GM12891 (cell line): ENCODE measurements around the gene EDC3.

Experiments
- DNase-seq: peaks from one replicate; pipeline ENCODE4 v3.0.0; 2011; ENCODE audit warnings: low spot score; ENCODE audit not compliant: insufficient read length
- FAIRE-seq: peaks from 2 replicates; lab custom pipeline; 2011; peaks lifted over from hg19 to GRCh38; lab: Jason Lieb, UNC
- PAX5 ChIP-seq: IDR thresholded peaks from 2 replicates; pipeline ENCODE4 v1.6.1; 2011; ENCODE audit warnings: low read length, moderate library complexity, mild to moderate bottlenecking; ENCODE audit not compliant: insufficient read depth, severe bottlenecking
- POLR2A ChIP-seq: IDR thresholded peaks from 2 replicates; pipeline ENCODE4 v1.6.1; 2011; ENCODE audit warnings: low read depth, low read length, control low read depth
- POLR2AphosphoS5 ChIP-seq: IDR thresholded peaks from 2 replicates; pipeline ENCODE4 v1.6.1; 2011; ENCODE audit warnings: low read depth, low read length, control low read depth
- POU2F2 ChIP-seq: IDR thresholded peaks from 2 replicates; pipeline ENCODE4 v1.6.1; 2011; ENCODE audit warnings: low read depth, mild to moderate bottlenecking, control low read depth, low read length, moderate library complexity
- SPI1 ChIP-seq: IDR thresholded peaks from 2 replicates; pipeline ENCODE4 v1.6.1; 2011; ENCODE audit warnings: low read depth, low read length, control low read depth
- TAF1 ChIP-seq: IDR thresholded peaks from 2 replicates; pipeline ENCODE4 v1.6.1; 2011; ENCODE audit warnings: low read depth, low read length, control low read depth

The EDC3 gene

GRCh38 chr15:74628949-74629348, 66.9 kb downstream of the EDC3 start:
- no peak for FAIRE-seq
- TF ChIP-seq POU2F2 (no peak), PAX5 (no peak), POLR2AphosphoS5 (no peak), POLR2A (no peak), SPI1 (no peak), TAF1 (no peak)
- DNase-seq, result no peak

DNA sequence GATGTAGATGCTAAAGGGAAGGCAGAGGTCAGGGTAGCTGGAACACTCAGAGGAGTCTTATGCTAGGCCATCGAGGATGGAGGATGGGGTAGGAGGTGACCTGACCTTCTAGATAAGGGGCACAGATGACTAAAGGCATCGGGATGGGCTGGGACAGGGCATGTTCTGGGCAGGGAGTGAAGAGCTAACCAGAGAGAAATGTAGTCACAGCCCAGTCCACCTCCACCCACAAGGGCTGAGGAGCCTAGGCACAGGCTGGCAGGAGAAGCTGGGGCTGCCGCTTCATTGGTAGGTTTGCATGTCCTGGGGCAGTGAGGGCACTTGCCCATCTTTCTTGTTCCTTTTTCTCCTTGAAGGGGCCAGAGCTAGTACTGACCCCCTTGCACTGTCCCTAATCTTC, 67.6 kb downstream of the EDC3 start:
- DNase-seq, result no peak
- no peak for TF ChIP-seq POLR2AphosphoS5
- TF ChIP-seq POLR2A, result peak; percentile 30; the same call in 1 of the 2 replicates
- TF ChIP-seq SPI1, result no peak
- TF ChIP-seq PAX5, result no peak
- no peak for FAIRE-seq

- DNase-seq (no peak), FAIRE-seq (no peak)
- TF ChIP-seq PAX5 (no peak), POLR2A (no peak), POLR2AphosphoS5 (no peak), SPI1 (no peak), TAF1 (no peak), POU2F2 (no peak)
These were observed 68.1 kb downstream of the EDC3 start for GRCh38 chr15:74627766-74628165.

DNA sequence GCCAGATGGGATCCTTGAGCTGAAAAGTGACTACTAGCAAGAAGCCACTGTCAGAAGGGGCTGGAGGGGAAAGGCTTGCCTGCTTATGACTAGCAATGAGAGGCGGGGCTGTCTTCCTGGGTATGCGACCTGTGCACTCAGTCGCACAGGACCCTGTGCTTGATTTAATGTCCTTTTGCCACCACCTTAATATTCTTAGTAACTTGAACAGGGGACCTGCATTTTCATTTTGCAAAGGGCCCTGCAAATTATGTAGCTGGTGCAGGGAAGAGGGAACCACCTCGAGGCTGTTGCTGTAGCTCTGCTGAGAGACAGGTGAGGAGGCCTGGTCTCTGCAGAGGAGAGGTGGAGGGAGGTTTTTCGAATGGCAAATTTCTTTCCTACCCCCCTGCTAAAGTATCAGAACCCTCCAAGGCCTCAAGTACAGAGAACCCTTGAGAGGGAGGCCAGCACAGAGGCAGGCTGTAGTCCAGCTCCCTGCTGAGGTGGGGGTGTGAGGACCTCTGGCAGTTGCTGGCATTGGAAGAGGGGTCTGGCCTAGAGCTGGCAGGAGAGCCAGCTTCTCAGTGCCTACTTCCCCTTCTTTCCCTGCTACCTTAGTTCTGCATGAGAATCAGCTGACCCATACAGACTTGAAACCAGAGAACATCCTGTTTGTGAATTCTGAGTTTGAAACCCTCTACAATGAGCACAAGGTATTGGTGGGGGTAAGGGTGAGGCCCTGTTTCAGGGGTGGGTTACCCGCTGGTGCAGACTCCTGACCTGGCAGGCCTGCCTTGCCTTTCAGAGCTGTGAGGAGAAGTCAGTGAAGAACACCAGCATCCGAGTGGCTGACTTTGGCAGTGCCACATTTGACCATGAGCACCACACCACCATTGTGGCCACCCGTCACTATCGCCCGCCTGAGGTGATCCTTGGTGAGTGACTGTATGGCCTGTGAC, 68.8 kb downstream of the EDC3 start:
- FAIRE-seq (peak; percentile 95), DNase-seq (peak; percentile 47)
- TF ChIP-seq PAX5, result no peak
- no peak for TF ChIP-seq POLR2AphosphoS5
- peak; percentile 74 for TF ChIP-seq SPI1
- TF ChIP-seq POLR2A, result no peak
- 0 out of 2 replicates have a peak, but pooled peaks have one; percentile 27 for TF ChIP-seq POU2F2
- no peak for TF ChIP-seq TAF1

GRCh38 chr15:74626336-74626735, 69.5 kb downstream of the EDC3 start:
- DNase-seq (no peak), FAIRE-seq (peak; percentile 78)
- TF ChIP-seq POLR2A (no peak), TAF1 (no peak), POLR2AphosphoS5 (no peak), SPI1 (no peak), PAX5 (no peak), POU2F2 (no peak)

DNA sequence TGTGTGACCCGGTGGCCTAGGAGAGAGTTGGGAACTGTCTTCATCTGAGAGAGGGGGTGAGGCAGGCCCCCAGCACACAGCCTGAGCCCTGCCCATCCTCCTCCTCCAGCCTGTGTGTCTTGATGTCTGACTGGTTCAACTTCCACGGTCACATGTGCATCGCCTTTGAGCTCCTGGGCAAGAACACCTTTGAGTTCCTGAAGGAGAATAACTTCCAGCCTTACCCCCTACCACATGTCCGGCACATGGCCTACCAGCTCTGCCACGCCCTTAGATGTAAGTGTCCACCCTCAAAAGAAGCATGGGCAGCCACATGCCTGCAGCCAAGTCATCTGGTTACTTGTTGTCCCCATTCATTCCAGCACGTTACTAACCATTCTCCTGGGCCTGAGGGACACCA, 70.1 kb downstream of the EDC3 start:
- FAIRE-seq (no peak), DNase-seq (no peak)
- TF ChIP-seq PAX5 (no peak), POLR2AphosphoS5 (no peak), POU2F2 (no peak), POLR2A (no peak), SPI1 (no peak), TAF1 (no peak)

GRCh38 chr15:74624020-74624602, 71.7 kb downstream of the EDC3 start:
- no peak for DNase-seq
- FAIRE-seq, result no peak
- TF ChIP-seq POU2F2, result no peak
- TF ChIP-seq TAF1, result no peak
- no peak for TF ChIP-seq POLR2A
- TF ChIP-seq SPI1, result no peak

DNA sequence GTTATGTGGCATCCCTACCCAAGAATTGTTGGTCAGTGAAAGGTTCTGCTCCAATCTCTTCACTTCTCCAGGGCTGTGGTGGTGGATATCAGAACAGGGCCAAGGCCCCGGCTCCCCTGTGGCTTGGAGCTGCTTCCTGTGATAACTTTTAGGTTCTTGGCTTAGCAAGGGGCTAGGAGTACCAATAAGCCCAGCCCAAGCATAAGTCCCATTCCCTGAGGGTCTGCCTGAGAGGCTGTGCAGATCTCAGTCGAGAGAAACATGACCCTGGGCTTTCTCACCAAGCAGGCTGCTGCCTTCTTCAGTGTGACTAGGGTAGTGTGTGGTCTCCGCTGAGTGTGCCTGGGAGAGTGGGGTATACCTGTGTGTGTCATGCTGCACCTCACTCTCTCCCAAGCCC, 73.1 kb downstream of the EDC3 start:
- DNase-seq, result no peak
- TF ChIP-seq POLR2AphosphoS5 (peak; percentile 41; the same call in 1 of the 2 replicates), PAX5 (no peak), POLR2A (no peak), TAF1 (no peak), POU2F2 (no peak), SPI1 (no peak)
- FAIRE-seq, result no peak

DNA sequence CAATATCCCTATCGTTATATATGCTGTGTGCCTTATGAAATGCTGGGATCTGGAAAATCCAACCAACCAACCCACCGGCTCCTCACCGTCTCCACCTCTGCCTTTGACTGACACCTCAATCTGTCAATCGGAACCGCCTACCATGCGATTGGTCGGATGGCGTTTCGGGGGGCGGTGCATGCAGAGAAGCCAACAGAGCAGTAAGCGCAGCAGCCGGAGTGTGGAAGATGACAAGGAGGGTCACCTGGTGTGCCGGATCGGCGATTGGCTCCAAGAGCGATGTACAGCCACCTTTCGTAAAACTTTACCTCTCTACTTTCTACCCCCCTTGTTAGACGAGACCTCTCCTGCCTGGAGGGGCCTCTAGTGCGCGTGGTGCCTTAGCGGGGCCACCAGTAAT, 73.9 kb downstream of the EDC3 start:
- FAIRE-seq, result no peak
- DNase-seq, result no peak
- TF ChIP-seq TAF1 (no peak), POLR2A (no peak), POU2F2 (no peak), POLR2AphosphoS5 (no peak), SPI1 (no peak), PAX5 (no peak)
